CD4-positive, alpha-beta T cell (primary cell): ENCODE results near the gene MED27. TPM values are rescaled to one million over a fixed set of nuclear protein-coding genes. Genes with fewer than 3 reads are reported as not detected.

ENCODE experiments used
- ATAC-seq: fragments of 200-7000 bp; cut with Tn5 transposase; one replicate; pipeline ENCODE4 v1.10.0; 2022; ENCODE audit warnings: mild to moderate bottlenecking; ENCODE audit not compliant: poor library complexity
- CTCF ChIA-PET: fragments of 350-600 bp; sonication (Branson Sonifier 250); formaldehyde crosslinking; loops from one replicate; lab custom pipeline; 2021; ENCODE audit warnings: antibody characterized with exemption, inconsistent platforms; lab: Charles Lee
- POLR2A ChIA-PET: fragments of 350-600 bp; sonication (Branson Sonifier 250); formaldehyde crosslinking; loops from one replicate; lab custom pipeline; 2021; ENCODE audit warnings: antibody characterized with exemption, inconsistent platforms; lab: Charles Lee
- DNase-seq, 14 experiments: peaks; one replicate each; pipeline ENCODE4 v3.0.0-alpha.2; 2013 to 2020; ENCODE audit warnings: mixed read lengths in 2 of 14
- H3K27ac ChIP-seq, 2 donors: one replicate each; pipeline versions ENCODE4 v1.5.1 to v1.7.0; 2013; ENCODE audit warnings: low read length in 2 of 2, low read depth in 1 of 2, mild to moderate bottlenecking in 1 of 2
- H3K27me3 ChIP-seq, 2 experiments: 1 replicate in 1 of 2; 2 replicates in 1 of 2; pipeline versions ENCODE4 v1.6.1 to v1.7.0; 2013; ENCODE audit warnings: low read length in 2 of 2, control low read depth in 1 of 2, mild to moderate bottlenecking in 1 of 2, moderate library complexity in 1 of 2; ENCODE audit not compliant: insufficient read depth in 2 of 2, control insufficient read depth in 1 of 2
- H3K36me3 ChIP-seq: one replicate; pipeline ENCODE4 v1.6.1; 2013; ENCODE audit warnings: low read length, control low read depth; ENCODE audit not compliant: insufficient read depth
- H3K4me1 ChIP-seq: one replicate; pipeline ENCODE4 v1.6.1; 2013; ENCODE audit warnings: low read length, control low read depth; ENCODE audit not compliant: insufficient read depth
- H3K4me3 ChIP-seq: one replicate; pipeline ENCODE4 v1.5.1; 2013; ENCODE audit warnings: mild to moderate bottlenecking, low read length, moderate library complexity
- H3K9me3 ChIP-seq, 2 experiments: 1 replicate in 1 of 2; 2 replicates in 1 of 2; pipeline versions ENCODE4 v1.6.1 to v1.7.0; 2013; ENCODE audit warnings: low read length in 2 of 2, mild to moderate bottlenecking in 2 of 2, control low read depth in 1 of 2, moderate library complexity in 1 of 2; ENCODE audit not compliant: control insufficient read depth in 1 of 2, insufficient read depth in 1 of 2
- H3K27ac Mint-ChIP-seq: one replicate; pipeline ENCODE4 v1.8.0; 2020; ENCODE audit warnings: mixed read lengths
- H3K27me3 Mint-ChIP-seq: one replicate; pipeline ENCODE4 v1.8.0; 2021; ENCODE audit warnings: mixed read lengths
- H3K36me3 Mint-ChIP-seq: one replicate; pipeline ENCODE4 v1.8.0; 2021; ENCODE audit warnings: low read depth, mixed read lengths
- H3K4me1 Mint-ChIP-seq: one replicate; pipeline ENCODE4 v1.8.0; 2021; ENCODE audit warnings: low read depth, mixed read lengths
- H3K4me3 Mint-ChIP-seq: one replicate; pipeline ENCODE4 v1.8.0; 2020; ENCODE audit warnings: mild to moderate bottlenecking, mixed read lengths
- H3K9me3 Mint-ChIP-seq: one replicate; pipeline ENCODE4 v1.8.0; 2020; ENCODE audit warnings: mixed read lengths
- intact Hi-C, 2 experiments: fragments of 100-400 bp; cut with DNase I in 1 of 2; cut with micrococcal nuclease in 1 of 2; formaldehyde crosslinking; loops; one replicate each; pipeline versions ENCODE4 v1.15.1 to v1.9.0; 2023 to 2025; cut with DNase I, micrococcal nuclease
- total RNA-seq, 174 experiments: library from RNA in 2 of 174; stranded (reverse) in 2 of 174; gene quantifications; one replicate each; pipeline ENCODE4 v1.2.3 and lab custom pipeline; 2021 to 2026
- TF ChIP-seq, protein P1 (sequence below): fragments of 200-600 bp; IDR thresholded peaks from one replicate; pipeline ENCODE4 v1.8.0; 2022; ENCODE audit warnings: antibody characterized with exemption, mild to moderate bottlenecking

Gene MED27
- total RNA-seq, 2 experiments from 2014 or later = 15.0 to 17.4 TPM

DNA sequence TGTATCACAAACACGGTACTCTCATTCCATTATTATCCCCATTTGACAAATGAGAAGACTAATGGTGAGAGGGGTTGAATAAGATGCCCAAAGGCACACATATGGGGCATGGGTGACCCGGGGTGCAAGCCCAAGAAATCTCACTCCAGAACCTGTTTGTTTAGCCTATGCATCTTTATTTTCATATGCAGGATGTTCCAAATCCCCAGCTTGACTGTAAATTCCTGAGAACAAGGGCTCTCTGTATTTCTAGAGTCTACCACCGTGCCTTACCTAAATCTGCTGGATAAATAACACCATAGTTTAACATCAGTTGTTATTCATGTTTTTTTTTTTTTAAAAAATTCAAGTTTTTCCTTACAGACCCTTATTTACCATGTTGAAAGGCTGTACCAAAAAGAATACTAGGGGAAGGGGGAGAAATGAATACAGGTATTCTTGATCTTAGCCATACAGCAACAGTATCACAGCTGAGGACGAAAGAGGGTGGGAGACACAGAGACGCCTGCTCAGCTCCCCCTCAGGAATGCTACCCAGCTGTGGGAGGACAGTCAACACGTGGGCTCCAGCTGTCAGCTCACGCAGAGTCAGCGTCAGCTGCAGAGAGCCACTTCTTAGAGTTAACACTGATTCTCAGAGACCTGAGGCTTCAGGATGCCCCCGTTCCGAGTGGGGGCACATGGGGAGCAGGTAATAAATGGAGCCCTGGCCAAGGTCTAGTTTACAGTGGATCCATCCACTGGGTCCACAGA, 86.6 kb downstream of the MED27 start:
- no peak overlapping the region for H3K4me3 Mint-ChIP-seq
- H3K9me3 Mint-ChIP-seq = no peaks in the 10 kb centered on the region
- H3K4me1 Mint-ChIP-seq = no peaks in the 10 kb centered on the region
- intact Hi-C loops = no loop called here
- no peak overlapping the region for H3K4me3 ChIP-seq
- H3K9me3 ChIP-seq = no peaks in the 10 kb centered on the region
- no peaks in the 10 kb centered on the region for H3K4me1 ChIP-seq
- no peaks in the 10 kb centered on the region for H3K27me3 Mint-ChIP-seq
- H3K27ac Mint-ChIP-seq = no peak overlapping the region
- TF ChIP-seq, protein P1, sequence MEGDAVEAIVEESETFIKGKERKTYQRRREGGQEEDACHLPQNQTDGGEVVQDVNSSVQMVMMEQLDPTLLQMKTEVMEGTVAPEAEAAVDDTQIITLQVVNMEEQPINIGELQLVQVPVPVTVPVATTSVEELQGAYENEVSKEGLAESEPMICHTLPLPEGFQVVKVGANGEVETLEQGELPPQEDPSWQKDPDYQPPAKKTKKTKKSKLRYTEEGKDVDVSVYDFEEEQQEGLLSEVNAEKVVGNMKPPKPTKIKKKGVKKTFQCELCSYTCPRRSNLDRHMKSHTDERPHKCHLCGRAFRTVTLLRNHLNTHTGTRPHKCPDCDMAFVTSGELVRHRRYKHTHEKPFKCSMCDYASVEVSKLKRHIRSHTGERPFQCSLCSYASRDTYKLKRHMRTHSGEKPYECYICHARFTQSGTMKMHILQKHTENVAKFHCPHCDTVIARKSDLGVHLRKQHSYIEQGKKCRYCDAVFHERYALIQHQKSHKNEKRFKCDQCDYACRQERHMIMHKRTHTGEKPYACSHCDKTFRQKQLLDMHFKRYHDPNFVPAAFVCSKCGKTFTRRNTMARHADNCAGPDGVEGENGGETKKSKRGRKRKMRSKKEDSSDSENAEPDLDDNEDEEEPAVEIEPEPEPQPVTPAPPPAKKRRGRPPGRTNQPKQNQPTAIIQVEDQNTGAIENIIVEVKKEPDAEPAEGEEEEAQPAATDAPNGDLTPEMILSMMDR = no peak
- ChIA-PET CTCF (no interaction called here), POLR2A (no interaction called here)
- peaks cover 27% of the 10 kb centered on the region for H3K36me3 Mint-ChIP-seq
- no peak overlapping the region for H3K27ac ChIP-seq
- H3K36me3 ChIP-seq = peaks cover 15% of the 10 kb centered on the region
- DNase-seq = no peak
- no peak for ATAC-seq
- H3K27me3 ChIP-seq = no peaks in the 10 kb centered on the region

DNA sequence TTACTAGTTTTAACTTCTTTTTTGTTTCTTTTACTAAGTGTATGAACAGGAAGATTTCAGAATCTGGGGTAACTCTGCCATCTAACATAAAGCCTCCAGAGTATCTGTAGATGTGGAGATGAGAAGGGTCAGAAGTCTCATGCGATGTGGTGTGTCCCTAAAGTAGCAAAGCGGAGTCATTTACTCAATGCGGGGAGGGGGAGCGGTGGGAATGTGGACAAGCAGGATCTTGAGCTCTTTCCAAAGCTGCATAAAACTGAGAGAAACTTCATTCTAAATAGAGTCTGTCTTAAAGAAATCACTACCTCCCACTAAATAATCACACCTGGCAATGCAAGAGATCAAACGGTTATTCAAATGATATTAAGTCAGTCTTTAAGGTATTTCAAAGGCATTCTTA, 92.4 kb downstream of the MED27 start:
- no peaks in the 10 kb centered on the region for H3K9me3 Mint-ChIP-seq
- Histone ChIP-seq H3K4me1 (no peaks in the 10 kb centered on the region), H3K9me3 (no peaks in the 10 kb centered on the region), H3K36me3 (no peaks in the 10 kb centered on the region), H3K27me3 (no peaks in the 10 kb centered on the region), H3K27ac (no peak overlapping the region), H3K4me3 (no peak overlapping the region)
- H3K27me3 Mint-ChIP-seq = no peaks in the 10 kb centered on the region
- ATAC-seq (no peak), DNase-seq (no peak)
- H3K4me3 Mint-ChIP-seq = no peak overlapping the region
- TF ChIP-seq, protein P1 = no peak
- CTCF ChIA-PET = no interaction called here
- POLR2A ChIA-PET = no interaction called here
- no peak overlapping the region for H3K27ac Mint-ChIP-seq
- peaks cover 5% of the 10 kb centered on the region for H3K36me3 Mint-ChIP-seq
- intact Hi-C loops = no loop called here
- H3K4me1 Mint-ChIP-seq = no peaks in the 10 kb centered on the region

DNA sequence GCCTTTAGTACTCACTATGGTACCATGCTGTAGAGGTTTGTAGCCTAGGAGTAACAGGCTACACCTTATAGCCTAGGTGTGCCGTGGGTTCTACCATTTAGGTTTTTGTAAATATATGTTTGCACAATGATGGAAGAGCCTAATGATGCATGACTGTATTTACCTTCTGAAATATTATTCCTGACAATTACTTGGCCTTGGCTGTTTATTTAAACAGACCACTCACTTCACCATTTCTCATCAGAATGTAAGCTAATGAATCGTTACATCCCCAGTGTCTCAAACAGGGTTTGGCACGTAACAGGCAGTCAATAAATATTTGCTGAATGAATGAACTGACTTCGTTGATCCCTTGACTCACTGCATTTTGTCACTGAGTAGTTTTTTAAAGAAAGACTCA, 93.1 kb downstream of the MED27 start:
- TF ChIP-seq, protein P1 = no peak
- ChIA-PET CTCF (no interaction called here), POLR2A (no interaction called here)
- Mint-ChIP-seq H3K4me3 (no peak overlapping the region), H3K36me3 (peaks cover 5% of the 10 kb centered on the region), H3K9me3 (no peaks in the 10 kb centered on the region), H3K4me1 (no peaks in the 10 kb centered on the region), H3K27ac (no peak overlapping the region), H3K27me3 (no peaks in the 10 kb centered on the region)
- H3K36me3 ChIP-seq = no peaks in the 10 kb centered on the region
- no peaks in the 10 kb centered on the region for H3K4me1 ChIP-seq
- DNase-seq (no peak), ATAC-seq (no peak)
- no peaks in the 10 kb centered on the region for H3K9me3 ChIP-seq
- H3K27ac ChIP-seq = no peak overlapping the region
- H3K27me3 ChIP-seq = no peaks in the 10 kb centered on the region
- intact Hi-C loops = no loop called here
- H3K4me3 ChIP-seq = no peak overlapping the region
